CD4-positive, alpha-beta T cell treated with Interleukin-17A for 4 hours (primary cell): ENCODE results near the gene TRAPPC13.

ENCODE experiments used
- DNase-seq: peaks from one replicate; pipeline ENCODE4 v3.0.0-alpha.2; 2020; ENCODE audit warnings: mixed read lengths

TRAPPC13 gene

GRCh38 chr5:65693121-65693520 lies 68.3 kb downstream of the TRAPPC13 start:
- no peak for DNase-seq

DNA sequence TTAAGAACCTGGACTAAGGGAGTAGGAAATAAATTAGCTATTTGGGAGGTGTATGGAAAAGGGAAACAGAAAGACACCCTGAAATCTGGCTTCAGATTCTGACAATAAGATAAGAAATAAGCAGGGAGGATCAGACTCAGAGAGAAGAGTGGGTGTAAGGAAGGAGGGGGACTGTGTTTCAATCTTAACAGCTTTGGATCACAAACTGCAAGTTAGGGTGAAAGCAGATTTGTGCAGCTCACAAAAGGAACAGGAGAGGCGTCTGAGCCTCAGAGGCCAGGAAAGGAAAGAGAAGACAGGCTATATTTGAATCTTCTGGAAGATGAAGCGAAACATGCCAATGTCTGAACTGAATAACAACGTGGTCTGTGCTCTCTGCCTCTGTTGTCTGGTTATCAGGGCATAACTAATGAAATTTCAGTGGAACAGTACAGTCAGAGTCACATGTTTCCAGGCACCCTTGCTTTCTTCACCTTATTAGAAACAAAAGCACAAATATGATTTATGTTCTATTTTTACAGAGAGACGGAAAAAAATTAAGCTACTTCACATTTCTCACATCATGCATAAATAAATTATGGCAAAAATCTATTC lies 70.4 kb downstream of the TRAPPC13 start:
- DNase-seq, result no peak

DNA sequence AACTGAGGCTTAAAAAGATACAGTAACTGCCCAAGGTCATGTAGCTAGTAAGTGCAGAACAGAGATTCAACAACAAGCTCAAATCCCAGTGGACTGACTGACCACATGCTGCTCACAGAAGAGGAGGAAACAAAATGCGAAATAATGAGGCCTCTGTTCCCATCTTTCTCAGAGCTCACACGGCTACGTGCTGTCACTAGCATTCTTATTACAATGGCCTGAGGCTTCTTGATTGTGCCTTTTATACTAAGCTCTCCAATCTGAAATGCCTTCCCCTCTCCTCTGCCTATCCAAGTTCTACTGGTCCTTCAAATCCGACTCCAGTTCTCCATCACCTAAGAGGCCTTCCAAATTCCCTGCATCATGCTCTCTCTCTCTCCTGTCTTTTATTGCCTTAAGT lies 71.1 kb downstream of the TRAPPC13 start:
- no peak for DNase-seq

DNA sequence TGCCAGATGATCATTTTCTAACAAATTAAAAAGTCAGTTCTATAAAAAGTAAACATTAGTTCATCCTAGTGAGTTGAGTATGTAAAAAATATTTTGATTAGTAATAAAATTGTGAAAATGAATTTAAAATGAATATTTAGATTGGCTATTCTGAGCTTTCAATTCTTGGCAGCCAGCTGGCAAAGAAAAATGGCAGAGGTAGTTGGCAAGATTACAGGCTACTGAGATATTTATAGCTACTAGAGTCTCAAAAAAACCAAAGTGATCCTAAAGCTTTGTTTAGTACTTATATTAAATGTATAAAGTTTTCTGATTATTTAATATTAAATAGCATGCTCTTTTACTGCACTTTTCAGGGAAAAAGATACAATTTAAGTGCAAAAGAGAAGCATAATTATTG lies 72.1 kb downstream of the TRAPPC13 start:
- DNase-seq, result no peak

DNA sequence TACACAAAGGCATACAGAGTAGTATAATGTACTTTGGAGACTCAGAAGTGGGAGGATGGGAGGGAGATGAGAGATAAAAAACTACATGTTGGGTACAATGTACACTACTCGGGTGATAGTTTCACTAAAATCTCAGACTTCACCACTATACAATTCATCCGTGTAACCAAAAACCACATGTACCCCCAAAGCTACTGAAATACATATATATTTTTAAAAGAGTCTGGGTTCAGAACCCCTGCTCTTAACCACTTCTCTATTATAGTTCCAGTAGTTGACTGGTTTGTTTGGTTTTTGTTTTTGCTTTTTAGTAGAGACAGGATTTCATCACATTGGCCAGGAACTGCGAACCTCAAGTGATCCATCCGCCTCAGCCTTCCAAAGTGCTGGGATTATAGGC lies 74.5 kb downstream of the TRAPPC13 start:
- no peak for DNase-seq

DNA sequence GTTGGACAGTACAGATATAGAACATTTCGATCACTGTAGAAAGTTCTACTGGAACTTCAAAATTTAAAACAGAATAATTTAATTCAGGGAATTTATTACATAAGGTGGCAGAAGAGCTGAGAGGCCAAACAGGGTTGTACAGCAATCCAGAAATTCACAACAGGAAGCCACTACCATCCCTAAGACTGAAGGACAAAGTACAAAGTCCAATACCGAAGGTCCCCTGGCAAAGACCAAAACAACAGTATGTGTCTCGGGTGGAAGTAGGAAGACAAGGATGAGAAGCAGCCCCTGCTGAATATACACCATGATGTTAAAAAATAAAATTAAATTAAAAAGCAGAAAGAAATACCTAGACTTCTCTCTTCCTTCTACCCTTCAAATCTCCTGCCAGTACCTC lies 77.2 kb downstream of the TRAPPC13 start:
- no peak for DNase-seq

DNA sequence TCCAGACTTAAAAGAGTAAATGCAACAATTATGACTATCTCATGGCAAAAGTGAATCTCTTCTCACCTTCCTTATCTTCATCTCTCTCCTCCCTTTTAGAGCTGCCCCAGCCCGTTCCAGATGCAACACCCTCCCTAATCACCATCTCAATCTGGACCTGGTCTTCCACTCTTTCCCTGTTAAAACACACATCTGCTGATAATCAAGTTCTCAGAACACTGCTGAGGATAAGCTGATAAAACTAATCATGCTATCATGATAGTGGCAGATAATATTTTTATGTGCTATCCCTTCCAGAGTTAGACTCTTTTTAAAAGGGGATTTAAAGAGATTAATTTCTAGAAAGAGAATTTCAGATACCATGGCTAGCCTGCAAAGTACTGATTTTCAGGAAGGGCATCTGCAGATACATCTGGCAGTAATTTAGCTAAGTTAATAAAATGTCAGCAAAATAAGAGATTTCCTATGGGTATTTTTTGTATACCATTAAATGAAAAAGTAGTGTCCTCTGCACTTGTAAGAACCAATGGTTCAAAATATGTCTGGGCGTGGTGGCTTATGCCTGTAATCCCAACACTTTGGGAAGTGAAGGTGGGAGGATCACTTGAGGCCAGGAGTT lies 79.9 kb downstream of the TRAPPC13 start:
- DNase-seq, result no peak

- DNase-seq, result no peak
Observed at GRCh38 chr5:65707663-65708062, 82.8 kb downstream of the TRAPPC13 start.

DNA sequence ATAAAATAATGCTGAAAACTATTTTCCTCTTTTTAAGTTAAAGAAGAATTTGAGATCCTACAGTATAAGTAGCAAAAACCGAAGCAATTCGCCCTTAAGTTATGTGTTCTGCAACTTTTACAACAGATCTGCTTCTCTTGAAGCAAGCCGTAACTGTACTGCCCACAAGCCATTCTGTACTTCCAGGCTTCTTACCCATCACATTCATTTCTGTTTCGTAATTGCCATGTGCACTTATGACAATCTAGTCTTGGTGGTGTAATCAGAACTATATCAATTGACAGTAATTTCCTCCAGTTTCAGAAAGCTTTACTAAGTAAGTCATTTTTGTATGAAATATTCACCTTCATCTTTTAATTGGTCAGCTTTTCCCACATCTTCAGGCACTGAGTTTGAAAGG lies 83.3 kb downstream of the TRAPPC13 start:
- DNase-seq, result no peak
